Measurements from ENCODE around the gene PIP5KL1.

Gene PIP5KL1

GRCh38 chr9:127968700-127969383 lies 38.3 kb upstream of the PIP5KL1 start:
- DNase-seq (ENCODE audit: low spot score), result no peak

- peak; percentile 48 for DNase-seq (ENCODE audit: low spot score)
Measured at GRCh38 chr9:127968042-127968441, 37.5 kb upstream of the PIP5KL1 start.

DNA sequence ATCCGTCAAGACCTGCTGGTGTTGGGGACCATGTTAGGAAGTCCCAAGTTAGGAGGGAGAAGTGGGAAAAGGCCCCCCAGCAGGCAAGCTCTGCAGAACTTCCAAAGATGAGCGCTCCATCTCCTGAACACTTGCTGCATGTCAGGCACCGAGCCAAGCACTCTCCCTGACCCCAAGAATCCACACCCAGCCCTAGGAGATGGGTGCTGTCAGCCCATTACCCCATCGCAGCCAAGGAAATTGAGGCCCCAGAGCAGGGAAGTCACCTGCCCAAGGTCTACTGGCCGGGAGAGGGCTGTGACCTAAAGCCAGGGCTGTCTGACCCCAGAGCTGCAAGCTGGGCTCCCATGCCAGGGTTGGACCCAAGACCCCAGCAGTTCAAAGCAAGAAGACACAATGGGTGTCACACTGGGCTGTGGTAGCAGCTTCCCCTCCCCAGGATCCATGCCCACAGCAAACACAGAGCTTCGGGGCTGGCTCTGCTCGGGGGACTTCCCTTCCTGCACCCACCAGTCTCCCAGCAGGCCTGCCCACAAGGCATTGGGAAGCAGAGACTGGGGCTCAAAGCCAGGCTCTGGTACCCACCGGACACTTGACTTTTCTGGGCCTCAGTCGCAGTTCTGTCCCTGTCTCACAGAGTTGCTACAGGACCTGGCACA lies 36.7 kb upstream of the PIP5KL1 start:
- no peak for DNase-seq (ENCODE audit: low spot score)

GRCh38 chr9:127966416-127967150 lies 36.0 kb upstream of the PIP5KL1 start:
- DNase-seq (ENCODE audit: low spot score), result no peak

GRCh38 chr9:127965953-127966352 lies 35.4 kb upstream of the PIP5KL1 start:
- DNase-seq (ENCODE audit: low spot score), result no peak

DNA sequence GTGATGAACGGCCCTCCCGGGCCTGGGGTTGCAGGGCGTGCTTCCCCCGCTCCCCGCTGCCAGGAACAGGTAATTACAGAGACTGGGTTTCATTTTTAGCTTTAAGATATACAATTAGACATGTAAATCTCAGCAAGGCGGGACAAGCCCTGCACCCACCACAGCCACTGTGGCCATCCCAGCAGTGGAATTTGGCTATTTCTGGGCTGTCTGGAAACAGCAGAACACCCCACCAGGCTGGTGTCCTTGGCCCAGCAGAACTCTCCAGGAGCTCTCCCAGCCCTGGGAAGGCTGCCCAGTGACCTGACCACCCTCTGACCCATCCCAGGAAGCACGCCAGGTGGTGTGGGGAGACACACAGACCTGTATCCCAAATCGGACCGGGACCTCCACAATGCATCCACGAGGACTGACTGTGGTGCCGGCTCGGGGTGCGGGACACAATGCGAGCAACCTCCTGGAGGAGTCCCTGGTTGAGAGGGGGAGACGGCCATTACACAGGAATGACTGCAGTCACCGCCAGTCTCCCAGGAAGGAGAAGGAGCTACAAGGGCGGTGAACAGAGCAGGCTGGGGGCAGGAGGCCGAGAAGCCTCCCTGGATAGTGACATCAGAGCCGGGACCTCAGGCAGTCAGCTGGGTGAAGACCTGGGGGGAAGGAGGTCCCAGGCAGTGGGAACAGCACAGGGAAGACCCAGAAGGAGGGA lies 32.9 kb upstream of the PIP5KL1 start:
- DNase-seq (ENCODE audit: low spot score), result no peak

DNA sequence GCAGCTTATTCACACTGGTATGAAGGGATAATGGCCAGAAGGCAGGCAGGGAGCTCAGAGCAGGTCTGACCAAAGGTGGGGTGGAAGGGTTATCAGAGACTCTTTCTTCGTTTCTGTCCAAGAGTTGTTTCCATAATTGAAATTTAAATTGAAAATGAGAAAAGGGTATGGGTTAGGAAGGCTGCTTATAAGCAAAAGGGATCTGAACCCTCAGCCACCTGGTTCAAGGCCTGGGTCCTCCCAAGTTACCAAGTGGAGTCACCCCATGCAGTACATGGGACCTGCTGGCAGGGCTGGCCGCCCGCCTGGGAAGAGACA lies 32.4 kb upstream of the PIP5KL1 start:
- no peak for DNase-seq (ENCODE audit: low spot score)

DNA sequence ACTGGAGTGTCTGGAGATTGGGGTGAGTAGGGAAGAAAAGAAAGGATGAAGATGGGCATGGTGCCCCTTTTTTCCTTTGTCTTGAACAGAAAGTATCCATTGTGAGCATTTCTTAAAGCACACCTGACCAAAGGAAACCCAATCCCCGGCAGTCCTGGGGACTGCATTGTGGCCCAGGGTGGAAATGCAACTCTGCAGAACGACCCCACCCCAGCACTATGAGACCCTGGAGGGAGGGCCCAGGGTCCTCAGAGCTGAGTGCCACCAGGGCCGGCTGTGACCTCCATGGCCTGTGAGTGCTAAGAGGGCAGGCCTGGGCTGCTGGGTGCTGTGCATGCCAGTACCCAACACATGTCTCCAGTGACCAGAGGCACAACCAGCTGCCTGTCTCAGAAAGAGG lies 31.7 kb upstream of the PIP5KL1 start:
- no peak for DNase-seq (ENCODE audit: low spot score)

GRCh38 chr9:127961613-127962155 lies 31.1 kb upstream of the PIP5KL1 start:
- no peak for DNase-seq (ENCODE audit: low spot score)

DNA sequence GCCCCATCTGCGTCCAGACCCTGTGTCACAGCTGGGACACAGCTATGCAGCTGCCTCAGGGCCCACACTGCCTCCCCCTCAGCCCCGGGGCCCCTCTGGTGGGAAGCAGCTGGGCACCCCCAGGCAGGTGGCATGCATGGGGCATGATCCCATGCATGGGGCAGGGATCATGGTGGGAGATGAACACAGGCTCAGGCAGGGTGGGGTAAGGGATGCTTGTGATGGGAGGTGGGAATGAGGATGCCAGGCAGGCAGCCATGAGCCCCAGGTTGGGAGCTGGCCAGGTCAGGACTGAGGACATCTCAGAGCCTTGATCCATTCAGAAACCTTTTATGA lies 30.5 kb upstream of the PIP5KL1 start:
- DNase-seq (ENCODE audit: low spot score), result no peak

DNA sequence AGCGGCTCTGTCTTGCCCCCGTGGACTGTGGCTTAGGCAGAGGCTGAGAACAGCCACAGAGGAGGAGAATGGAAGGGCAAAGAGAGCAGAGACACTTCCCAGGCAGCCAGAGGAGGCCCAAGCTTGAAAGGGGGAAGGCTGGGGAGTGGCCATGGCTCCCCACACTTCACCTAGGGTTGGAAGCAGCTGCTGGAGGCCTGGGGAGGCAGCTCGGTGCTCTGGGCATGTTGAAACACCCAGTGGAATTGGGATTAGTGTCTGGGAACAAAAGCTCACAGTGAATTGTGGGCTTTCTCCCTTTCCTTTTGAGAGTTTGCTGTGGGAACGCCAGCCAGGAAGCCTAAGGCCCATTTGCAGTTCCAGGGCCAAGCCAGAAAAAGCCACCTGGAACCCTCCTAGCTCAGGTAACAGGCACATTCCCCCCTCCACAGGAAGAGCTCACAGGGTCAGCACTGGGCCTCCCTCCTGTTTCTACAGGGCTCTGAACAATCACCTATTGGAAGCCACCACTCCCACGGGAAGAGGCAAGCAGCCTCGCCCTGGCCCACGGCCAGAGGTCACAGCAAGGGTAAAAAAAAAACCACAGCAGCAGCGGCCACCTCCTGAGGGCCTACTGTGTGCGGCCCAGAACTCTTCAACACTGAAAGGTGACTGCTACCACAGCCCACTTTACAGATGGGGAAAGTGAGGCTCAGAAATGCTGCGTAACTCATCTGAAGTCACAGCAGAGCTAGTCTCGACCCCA lies 30.0 kb upstream of the PIP5KL1 start:
- DNase-seq (ENCODE audit: low spot score), result no peak

GRCh38 chr9:127959841-127960409 lies 29.3 kb upstream of the PIP5KL1 start:
- no peak for DNase-seq (ENCODE audit: low spot score)

DNA sequence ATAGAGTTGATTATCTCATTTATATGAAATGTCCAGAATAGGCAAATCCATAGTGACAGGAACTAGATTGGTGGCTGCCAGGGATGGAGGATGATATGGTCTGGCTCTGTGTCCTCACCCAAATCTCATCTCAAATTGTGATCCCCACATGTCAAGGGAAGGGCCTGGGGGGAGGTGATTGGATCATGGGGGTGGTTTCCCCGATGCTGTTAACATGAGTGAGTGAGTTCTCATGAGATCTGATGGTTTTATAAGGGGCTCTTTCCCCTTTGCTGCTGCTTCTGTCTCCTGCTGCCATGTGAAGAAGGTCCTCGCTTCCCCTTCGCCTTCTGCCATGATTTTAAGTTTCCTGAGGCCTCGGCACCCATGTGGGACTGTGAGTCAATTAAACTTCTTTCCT lies 28.8 kb upstream of the PIP5KL1 start:
- DNase-seq (ENCODE audit: low spot score), result no peak

GRCh38 chr9:127958728-127959127 lies 28.2 kb upstream of the PIP5KL1 start:
- DNase-seq (ENCODE audit: low spot score), result no peak

DNA sequence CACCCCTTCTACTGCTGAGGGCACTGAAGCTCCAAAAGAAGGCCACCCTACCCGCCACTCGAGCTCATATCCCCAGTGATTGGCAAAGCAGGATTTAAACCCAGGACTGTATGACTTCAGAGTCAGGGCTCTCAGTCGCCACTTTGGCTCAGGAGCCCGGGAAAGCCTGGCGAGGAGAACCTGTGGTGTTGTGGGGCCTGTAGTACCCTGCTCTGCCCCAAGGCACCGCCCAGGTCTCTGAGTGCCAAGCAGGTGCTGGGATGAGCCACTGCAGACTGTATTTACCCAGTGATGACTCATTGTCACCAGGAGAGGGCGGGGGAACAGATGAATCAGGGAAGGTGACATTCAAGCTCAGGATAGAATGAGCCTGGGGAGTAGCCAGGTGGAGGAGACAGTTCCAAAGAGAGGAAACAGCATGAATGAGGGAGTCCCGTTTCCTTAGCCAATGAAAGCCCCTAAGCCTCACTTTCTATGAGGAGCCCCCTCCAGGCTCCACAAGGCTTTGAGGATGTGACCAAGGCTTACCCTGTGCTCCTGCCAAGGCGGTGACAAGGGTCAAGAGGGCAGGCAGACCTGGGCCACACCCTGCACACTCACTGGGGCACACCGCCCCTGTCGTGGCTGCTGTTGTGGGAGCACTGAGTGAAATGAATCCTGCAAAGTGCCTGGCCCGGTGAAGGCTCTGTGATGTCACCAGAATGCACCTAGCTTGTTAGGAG lies 24.9 kb upstream of the PIP5KL1 start:
- peak; percentile 91 for DNase-seq (ENCODE audit: low spot score)

GRCh38 chr9:127954831-127955293 lies 24.3 kb upstream of the PIP5KL1 start:
- no peak for DNase-seq (ENCODE audit: low spot score)

GRCh38 chr9:127953768-127954505 lies 23.4 kb upstream of the PIP5KL1 start:
- DNase-seq (ENCODE audit: low spot score), result no peak

- no peak for DNase-seq (ENCODE audit: low spot score)
Measured at GRCh38 chr9:127953154-127953553, 22.6 kb upstream of the PIP5KL1 start.

DNA sequence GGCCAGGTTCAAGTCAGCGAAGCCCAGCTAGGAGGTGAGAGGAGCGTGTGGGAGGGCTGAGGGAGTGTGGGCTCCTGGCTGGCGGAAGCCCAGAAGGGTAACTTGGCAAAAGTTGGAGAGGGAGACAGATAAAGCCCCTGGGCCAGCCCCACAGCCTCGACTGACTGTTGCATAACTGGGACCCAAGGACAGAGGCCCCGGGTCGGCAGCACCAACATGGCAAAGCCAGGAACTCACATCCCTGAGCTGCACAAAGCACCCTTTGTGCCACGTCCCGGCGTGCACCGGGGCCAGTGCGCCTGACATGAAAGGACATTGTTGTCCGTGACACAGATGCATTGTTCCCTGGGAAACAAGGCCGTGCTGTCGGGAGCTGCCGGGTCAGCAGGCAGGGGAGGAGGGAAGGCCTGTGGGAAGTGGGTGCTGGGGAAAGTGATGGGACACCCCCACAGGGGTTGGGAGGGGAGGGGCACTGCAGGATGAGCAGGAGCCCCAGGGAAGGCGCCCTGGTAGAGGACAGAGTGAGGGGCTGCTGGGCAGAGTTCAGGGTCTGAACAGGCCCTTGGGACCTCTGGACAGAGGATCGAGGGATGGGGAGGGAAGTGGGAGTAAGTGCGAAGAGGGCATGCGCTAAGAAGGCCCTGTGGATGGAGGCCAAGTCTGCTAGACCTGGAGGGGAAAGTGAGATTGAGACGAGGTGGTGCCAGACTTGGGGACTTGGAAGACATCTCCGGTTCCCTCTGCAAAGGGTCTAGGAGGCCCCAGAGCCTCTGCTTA lies 20.1 kb upstream of the PIP5KL1 start:
- no peak for DNase-seq (ENCODE audit: low spot score)

Data from CD4-positive, alpha-beta T cell treated with Interleukin-2 at 100 ng/mL for 4 hours (primary cell).